Measurements from ENCODE around the gene SLC35E4. TPM values are rescaled to one million over a fixed set of nuclear protein-coding genes. Genes with fewer than 3 reads are reported as not detected.

The SLC35E4 gene
- total and polyA plus RNA-seq, 9 of the 15 experiments (the other 6 are each of a cell fraction or from before 2014, with no cell fraction given), result 0.06 to 2.3 (median 0.86) TPM; not detected in 1

DNA sequence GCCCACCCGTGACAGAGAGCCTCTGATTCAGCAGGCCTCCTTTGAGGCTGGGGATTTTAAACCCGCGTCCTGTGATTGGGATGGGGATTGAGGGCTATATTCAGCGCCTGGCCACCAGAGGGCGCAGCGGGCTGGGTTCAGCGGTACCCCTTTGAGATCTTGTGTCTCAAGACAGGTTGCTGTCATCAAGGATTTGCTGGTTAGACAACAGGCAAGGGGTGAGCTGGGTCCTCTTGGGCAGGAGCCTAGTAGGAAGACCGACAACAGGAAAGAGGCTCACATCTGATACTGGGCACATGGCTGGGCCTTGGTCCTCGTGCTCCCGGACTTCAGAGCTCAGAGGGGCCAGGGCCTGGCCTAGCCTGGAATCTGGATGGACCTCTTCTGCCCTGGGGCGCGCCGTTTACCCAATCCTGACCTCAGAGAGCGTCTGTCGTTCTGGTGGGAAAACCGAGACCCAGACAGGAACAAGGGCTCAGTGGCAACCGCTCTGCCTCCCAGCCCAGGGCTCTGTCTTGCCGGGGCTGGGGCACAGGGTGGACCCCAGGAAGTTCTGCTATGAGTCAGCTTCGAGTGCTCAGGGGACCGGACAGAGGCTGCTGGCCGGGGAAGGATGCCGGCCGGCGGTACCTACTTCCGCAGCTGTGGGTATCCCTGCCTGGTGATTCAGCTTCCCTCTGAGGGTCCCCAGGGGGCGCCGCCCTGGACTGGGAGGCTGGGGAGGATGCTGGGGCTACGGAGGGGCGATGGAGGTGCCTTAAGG lies 929 bp upstream of the SLC35E4 start (continued):
- TF ChIP-seq BRCA1 (IDR thresholded peaks at IDR 0.05) (no peak), BRCA1 (CRISPR knock-in tag; IDR thresholded peaks at IDR 0.05) (no peak), ZNF143 (CRISPR knock-in tag; IDR thresholded peaks at IDR 0.05) (no peak), ZFP36 (IDR thresholded peaks at IDR 0.05; ENCODE audit: low read depth, low read length, partially characterized antibody) (no peak), HDGF (IDR thresholded peaks at IDR 0.05) (no peak), CHD1 (IDR thresholded peaks at IDR 0.05; ENCODE audit: low read length) (no peak), JUN (IDR thresholded peaks at IDR 0.05; ENCODE audit: borderline replicate concordance, low read depth, low read length) (no peak), JUN (CRISPR knock-in tag; IDR thresholded peaks at IDR 0.05; ENCODE audit: borderline replicate concordance) (no peak), GABPB1 (CRISPR knock-in tag; IDR thresholded peaks at IDR 0.05) (no peak), MNT (conservative IDR thresholded peaks at IDR 0.05) (no peak), ZNF668 (CRISPR knock-in tag; IDR thresholded peaks at IDR 0.05) (no peak), GTF2F1 (IDR thresholded peaks at IDR 0.05; ENCODE audit: low read depth, low read length) (no peak), NCOA1 (IDR thresholded peaks at IDR 0.05; ENCODE audit: low read depth) (no peak), MECOM (CRISPR knock-in tag; IDR thresholded peaks at IDR 0.05) (no peak), KHSRP (IDR thresholded peaks at IDR 0.05) (no peak), FIP1L1 (IDR thresholded peaks at IDR 0.05; ENCODE audit: low read depth, low read length, poor library complexity, severe bottlenecking) (no peak), SETDB1 (IDR thresholded peaks at IDR 0.05; ENCODE audit: low read length) (no peak), TFE3 (CRISPR knock-in tag; IDR thresholded peaks at IDR 0.05) (no peak), SIRT6 (IDR thresholded peaks at IDR 0.05; ENCODE audit: low read depth, low read length) (no peak), NCOA6 (IDR thresholded peaks at IDR 0.05) (no peak), ZNF280B (CRISPR knock-in tag; IDR thresholded peaks at IDR 0.05) (no peak)
- TF ChIP-seq, protein P1, sequence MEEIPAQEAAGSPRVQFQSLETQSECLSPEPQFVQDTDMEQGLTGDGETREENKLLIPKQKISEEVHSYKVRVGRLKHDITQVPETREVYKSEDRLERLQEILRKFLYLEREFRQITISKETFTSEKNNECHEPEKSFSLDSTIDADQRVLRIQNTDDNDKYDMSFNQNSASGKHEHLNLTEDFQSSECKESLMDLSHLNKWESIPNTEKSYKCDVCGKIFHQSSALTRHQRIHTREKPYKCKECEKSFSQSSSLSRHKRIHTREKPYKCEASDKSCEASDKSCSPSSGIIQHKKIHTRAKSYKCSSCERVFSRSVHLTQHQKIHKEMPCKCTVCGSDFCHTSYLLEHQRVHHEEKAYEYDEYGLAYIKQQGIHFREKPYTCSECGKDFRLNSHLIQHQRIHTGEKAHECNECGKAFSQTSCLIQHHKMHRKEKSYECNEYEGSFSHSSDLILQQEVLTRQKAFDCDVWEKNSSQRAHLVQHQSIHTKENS (CRISPR knock-in tag; IDR thresholded peaks at IDR 0.05), result no peak
- TF ChIP-seq, protein P2, sequence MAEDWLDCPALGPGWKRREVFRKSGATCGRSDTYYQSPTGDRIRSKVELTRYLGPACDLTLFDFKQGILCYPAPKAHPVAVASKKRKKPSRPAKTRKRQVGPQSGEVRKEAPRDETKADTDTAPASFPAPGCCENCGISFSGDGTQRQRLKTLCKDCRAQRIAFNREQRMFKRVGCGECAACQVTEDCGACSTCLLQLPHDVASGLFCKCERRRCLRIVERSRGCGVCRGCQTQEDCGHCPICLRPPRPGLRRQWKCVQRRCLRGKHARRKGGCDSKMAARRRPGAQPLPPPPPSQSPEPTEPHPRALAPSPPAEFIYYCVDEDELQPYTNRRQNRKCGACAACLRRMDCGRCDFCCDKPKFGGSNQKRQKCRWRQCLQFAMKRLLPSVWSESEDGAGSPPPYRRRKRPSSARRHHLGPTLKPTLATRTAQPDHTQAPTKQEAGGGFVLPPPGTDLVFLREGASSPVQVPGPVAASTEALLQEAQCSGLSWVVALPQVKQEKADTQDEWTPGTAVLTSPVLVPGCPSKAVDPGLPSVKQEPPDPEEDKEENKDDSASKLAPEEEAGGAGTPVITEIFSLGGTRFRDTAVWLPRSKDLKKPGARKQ (CRISPR knock-in tag; IDR thresholded peaks at IDR 0.05), result no peak
